ENCODE results near the gene COL4A6.

Gene COL4A6

GRCh38 chrX:108299101-108299591 lies 139.1 kb downstream of the COL4A6 start:
- no peak for DNase-seq (ENCODE audit: extremely low read depth, low read depth)
- TF ChIP-seq, protein P1, sequence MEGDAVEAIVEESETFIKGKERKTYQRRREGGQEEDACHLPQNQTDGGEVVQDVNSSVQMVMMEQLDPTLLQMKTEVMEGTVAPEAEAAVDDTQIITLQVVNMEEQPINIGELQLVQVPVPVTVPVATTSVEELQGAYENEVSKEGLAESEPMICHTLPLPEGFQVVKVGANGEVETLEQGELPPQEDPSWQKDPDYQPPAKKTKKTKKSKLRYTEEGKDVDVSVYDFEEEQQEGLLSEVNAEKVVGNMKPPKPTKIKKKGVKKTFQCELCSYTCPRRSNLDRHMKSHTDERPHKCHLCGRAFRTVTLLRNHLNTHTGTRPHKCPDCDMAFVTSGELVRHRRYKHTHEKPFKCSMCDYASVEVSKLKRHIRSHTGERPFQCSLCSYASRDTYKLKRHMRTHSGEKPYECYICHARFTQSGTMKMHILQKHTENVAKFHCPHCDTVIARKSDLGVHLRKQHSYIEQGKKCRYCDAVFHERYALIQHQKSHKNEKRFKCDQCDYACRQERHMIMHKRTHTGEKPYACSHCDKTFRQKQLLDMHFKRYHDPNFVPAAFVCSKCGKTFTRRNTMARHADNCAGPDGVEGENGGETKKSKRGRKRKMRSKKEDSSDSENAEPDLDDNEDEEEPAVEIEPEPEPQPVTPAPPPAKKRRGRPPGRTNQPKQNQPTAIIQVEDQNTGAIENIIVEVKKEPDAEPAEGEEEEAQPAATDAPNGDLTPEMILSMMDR (IDR thresholded peaks at IDR 0.05; ENCODE audit: low read depth, low read length) = no peak

GRCh38 chrX:108298165-108298602 lies 140.0 kb downstream of the COL4A6 start:
- DNase-seq (ENCODE audit: extremely low read depth, low read depth) = no peak
- TF ChIP-seq, protein P1 (IDR thresholded peaks at IDR 0.05; ENCODE audit: low read depth, low read length) = no peak

- DNase-seq (ENCODE audit: extremely low read depth, low read depth) = no peak
- TF ChIP-seq, protein P1 (IDR thresholded peaks at IDR 0.05; ENCODE audit: low read depth, low read length) = peak; percentile 10
These were observed 140.9 kb downstream of the COL4A6 start for GRCh38 chrX:108297290-108297689.

- no peak for DNase-seq (ENCODE audit: extremely low read depth, low read depth)
- TF ChIP-seq, protein P1 (IDR thresholded peaks at IDR 0.05; ENCODE audit: low read depth, low read length) = no peak
These were observed 146.2 kb downstream of the COL4A6 start for GRCh38 chrX:108292053-108292452.

DNA sequence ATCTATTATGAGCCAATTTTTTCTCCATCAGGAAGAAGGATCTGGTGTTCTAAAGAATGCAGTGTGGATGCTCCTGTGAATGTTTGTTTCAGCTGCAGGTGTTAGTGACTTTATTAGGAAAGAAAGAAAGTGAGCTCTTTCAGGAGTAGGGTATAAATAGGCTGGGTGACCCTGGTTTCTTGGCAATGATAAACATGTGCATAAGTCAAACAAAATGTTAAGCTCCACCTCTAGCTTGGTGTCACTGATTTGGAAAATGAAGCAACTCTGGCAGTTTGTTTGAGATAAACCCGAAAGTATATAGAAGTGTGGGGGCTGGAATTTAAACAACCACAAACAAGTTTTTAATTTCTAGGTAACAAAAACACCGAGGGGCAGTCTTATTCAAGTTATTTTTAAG lies 152.3 kb downstream of the COL4A6 start:
- TF ChIP-seq, protein P1 (IDR thresholded peaks at IDR 0.05; ENCODE audit: low read depth, low read length) = no peak
- DNase-seq (ENCODE audit: extremely low read depth, low read depth) = no peak

GRCh38 chrX:108285356-108285755 lies 152.9 kb downstream of the COL4A6 start:
- TF ChIP-seq, protein P1 (IDR thresholded peaks at IDR 0.05; ENCODE audit: low read depth, low read length) = no peak

DNA sequence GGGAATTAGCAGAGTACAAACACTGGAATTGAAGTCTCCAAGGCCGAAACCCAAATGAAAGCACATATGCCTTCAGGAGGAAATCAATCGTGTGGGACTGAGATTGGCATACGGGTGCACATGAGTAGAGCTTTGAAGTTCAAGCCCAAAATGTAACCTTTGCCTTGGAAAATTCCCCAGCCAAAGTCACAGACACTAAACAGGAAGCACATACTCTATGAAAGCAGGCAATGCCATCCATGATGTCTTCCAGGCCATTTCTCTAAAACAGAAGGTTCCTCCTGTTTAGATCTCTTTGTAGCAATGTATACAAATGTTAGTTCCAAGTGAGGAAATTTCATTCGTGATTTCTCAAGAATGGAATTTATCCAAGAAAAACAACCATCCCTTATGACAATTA lies 162.5 kb downstream of the COL4A6 start:
- DNase-seq (ENCODE audit: extremely low read depth, low read depth) = no peak
- TF ChIP-seq, protein P1 (IDR thresholded peaks at IDR 0.05; ENCODE audit: low read depth, low read length) = no peak

More at GRCh38 chrX:108285356-108285755, 152.9 kb downstream of the COL4A6 start:
- no peak for DNase-seq (ENCODE audit: extremely low read depth, low read depth)
